OCI-LY3 (cell line): Measurements from ENCODE around the gene ZNF836.
A peak's percentile ranks its signal among the peaks of the same experiment; 100 is the strongest.

ENCODE experiments used
- H2AFZ ChIP-seq: fragments of 200-600, 300-600 bp; shearing (Covaris generic); 2 replicates; pipeline ENCODE4 v1.6.0; 2014; ENCODE audit warnings: antibody characterized with exemption, low read depth, low read length
- H3K27ac ChIP-seq: fragments of 200-600, 300-600 bp; sonication (generic); 2 replicates; pipeline ENCODE4 v1.5.1; 2014; ENCODE audit warnings: mild to moderate bottlenecking, low read length, moderate library complexity, mixed read lengths
- H3K27me3 ChIP-seq: fragments of 200-600, 300-600 bp; sonication (generic); 2 replicates; pipeline ENCODE4 v1.6.1; 2014; ENCODE audit warnings: low read depth, low read length, mixed read lengths
- H3K36me3 ChIP-seq: fragments of 200-600, 300-600 bp; sonication (generic); replicated peaks from 2 replicates; pipeline ENCODE3; 2014; ENCODE audit warnings: low read depth, low read length, mixed read lengths
- H3K4me1 ChIP-seq: fragments of 300-600, 200-600 bp; sonication (generic); 2 replicates; pipeline ENCODE4 v1.6.1; 2014; ENCODE audit warnings: low read length, mixed read lengths
- H3K4me2 ChIP-seq: fragments of 200-600, 300-600 bp; sonication (generic); 2 replicates; pipeline ENCODE4 v1.6.1; 2014; ENCODE audit warnings: low read length, mixed read lengths
- H3K4me3 ChIP-seq: fragments of 300-600, 200-600 bp; sonication (generic); 2 replicates; pipeline ENCODE4 v1.5.1; 2014; ENCODE audit warnings: antibody characterized with exemption, mild to moderate bottlenecking, low read length, moderate library complexity
- H3K79me2 ChIP-seq: fragments of 300-600, 200-600 bp; shearing (Covaris generic); 2 replicates; pipeline ENCODE4 v1.6.1; 2014; ENCODE audit warnings: mild to moderate bottlenecking, low read length, mixed read lengths
- H3K9ac ChIP-seq: fragments of 300-600, 200-600 bp; shearing (Covaris generic); 2 replicates; pipeline ENCODE4 v1.6.0; 2014; ENCODE audit warnings: mild to moderate bottlenecking, low read length, moderate library complexity
- H3K9me3 ChIP-seq: fragments of 200-600, 300-600 bp; shearing (Covaris generic); 2 replicates; pipeline ENCODE4 v1.6.1; 2014; ENCODE audit warnings: low read length, mixed read lengths; ENCODE audit not compliant: insufficient read depth
- H4K20me1 ChIP-seq: fragments of 200-600, 300-600 bp; sonication (generic); 2 replicates; pipeline ENCODE4 v1.6.1; 2016; ENCODE audit warnings: low read length, mixed read lengths; ENCODE audit not compliant: insufficient read depth
- EZH2phosphoT487 ChIP-seq: fragments of 200-600 bp; shearing (Covaris generic); IDR thresholded peaks from 2 replicates; pipeline ENCODE4 v1.6.1; 2018; ENCODE audit warnings: antibody characterized with exemption, mixed run types, low read depth
- TF ChIP-seq, protein P1 (sequence below): fragments of 200-600, 300-600 bp; sonication (generic); IDR thresholded peaks from 2 replicates; pipeline ENCODE4 v1.5.1; 2014; ENCODE audit warnings: antibody characterized with exemption, low read length, low read depth

ZNF836 gene

DNA sequence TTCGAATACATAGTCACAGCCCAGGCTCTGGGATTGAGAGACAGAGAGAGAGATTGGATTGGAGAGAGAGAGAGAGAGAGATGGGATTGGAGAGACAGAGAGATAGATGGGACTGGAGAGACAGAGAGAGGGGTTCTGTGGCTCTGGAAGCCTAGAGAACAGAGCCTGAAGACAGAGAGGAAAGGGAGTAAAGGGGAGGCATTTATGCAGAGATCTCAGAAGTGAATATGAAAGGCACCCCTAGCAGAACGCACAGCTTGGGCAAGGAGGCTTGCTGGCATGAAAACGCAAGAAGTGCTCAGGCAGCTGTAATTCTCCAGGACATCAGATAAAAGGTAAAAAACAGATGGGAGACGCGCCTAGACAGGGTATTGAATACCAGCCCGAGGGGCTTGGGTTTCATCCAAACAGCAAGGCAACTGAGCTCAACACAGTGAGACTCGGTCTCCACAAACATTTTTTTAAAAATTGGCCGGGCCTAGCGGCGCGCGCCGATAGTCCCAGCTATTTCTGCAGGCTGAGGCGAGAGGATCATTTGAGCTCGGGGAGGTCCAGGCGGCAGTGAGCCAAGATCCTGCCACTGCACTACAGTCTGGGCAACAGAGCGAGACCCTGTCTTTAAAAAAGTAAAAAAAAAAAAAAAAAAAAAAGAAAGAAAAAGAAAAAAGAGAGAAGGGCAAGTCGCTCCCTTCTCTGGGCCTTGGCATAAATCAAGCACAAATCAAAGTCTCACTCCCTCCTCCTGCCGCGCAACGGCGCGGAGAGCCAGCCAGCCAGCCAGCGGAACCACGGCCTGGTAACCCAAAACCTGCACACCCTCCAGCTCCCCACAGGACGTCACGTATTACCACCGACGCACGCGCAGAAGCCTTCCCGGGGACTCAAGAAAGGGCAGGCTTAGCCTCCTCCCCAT lies 17.7 kb upstream of the ZNF836 start:
- H2AFZ ChIP-seq, result peak overlapping the region; percentile 50; the same call in 1 of the 2 replicates
- TF ChIP-seq, protein P1, sequence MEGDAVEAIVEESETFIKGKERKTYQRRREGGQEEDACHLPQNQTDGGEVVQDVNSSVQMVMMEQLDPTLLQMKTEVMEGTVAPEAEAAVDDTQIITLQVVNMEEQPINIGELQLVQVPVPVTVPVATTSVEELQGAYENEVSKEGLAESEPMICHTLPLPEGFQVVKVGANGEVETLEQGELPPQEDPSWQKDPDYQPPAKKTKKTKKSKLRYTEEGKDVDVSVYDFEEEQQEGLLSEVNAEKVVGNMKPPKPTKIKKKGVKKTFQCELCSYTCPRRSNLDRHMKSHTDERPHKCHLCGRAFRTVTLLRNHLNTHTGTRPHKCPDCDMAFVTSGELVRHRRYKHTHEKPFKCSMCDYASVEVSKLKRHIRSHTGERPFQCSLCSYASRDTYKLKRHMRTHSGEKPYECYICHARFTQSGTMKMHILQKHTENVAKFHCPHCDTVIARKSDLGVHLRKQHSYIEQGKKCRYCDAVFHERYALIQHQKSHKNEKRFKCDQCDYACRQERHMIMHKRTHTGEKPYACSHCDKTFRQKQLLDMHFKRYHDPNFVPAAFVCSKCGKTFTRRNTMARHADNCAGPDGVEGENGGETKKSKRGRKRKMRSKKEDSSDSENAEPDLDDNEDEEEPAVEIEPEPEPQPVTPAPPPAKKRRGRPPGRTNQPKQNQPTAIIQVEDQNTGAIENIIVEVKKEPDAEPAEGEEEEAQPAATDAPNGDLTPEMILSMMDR, result no peak
- no peak for TF ChIP-seq EZH2phosphoT487

DNA sequence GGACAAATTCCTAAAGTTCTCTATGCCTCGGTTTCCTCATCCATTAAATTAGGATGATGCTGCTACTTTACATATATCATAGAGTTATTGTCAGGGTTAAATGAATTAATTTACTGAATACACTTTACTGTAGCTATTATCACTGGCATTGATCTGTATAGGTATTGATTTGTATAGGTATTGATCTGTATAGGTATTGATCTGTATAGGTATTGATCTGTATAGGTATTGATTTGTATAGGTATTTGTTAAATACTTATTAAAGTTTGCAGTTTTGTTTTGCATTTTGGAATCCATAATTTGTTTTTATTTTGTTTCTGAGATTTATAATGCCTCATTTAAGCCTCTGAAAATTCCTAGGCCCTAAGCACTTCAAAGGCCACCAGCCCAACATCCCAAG lies 16.0 kb upstream of the ZNF836 start:
- no peak overlapping the region for H3K9ac ChIP-seq
- TF ChIP-seq, protein P1, result no peak

More for the DNA sequence above, 17.7 kb upstream of the ZNF836 start:
- H3K4me1 ChIP-seq, result peaks cover 16% of the 10 kb centered on the region
- peak overlapping the region; percentile 87 for H3K9ac ChIP-seq
- H3K79me2 ChIP-seq, result peaks cover 49% of the 10 kb centered on the region
- peak overlapping the region; percentile 76 for H3K27ac ChIP-seq
- peaks cover 26% of the 10 kb centered on the region for H4K20me1 ChIP-seq
- no peaks in the 10 kb centered on the region for H3K9me3 ChIP-seq
- H3K27me3 ChIP-seq, result no peaks in the 10 kb centered on the region
- H3K4me2 ChIP-seq, result peak overlapping the region; percentile 83
- peaks cover 23% of the 10 kb centered on the region for H3K36me3 ChIP-seq
- H3K4me3 ChIP-seq, result peak overlapping the region; percentile 80

DNA sequence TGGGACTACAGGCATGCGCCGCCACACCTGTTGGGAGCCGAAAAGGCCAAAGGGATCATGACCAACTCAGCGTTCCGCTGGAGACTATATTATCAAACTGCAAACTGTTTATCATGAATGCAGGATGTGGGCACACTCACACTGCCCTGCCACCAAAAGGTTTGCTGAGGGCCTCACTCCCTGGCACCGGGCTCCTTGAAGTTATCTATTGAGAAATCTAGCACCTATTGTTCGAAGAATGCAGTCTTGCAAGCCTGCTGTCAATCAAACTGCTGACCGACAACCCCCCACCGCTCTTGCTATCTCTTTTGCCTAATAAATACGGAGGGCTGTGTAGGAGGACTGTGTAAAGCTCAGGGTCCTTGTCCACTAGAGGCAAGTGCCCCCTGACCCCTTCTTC lies 5.2 kb upstream of the ZNF836 start:
- Histone ChIP-seq H3K9ac (no peak overlapping the region), H3K27ac (no peak overlapping the region), H3K4me2 (no peak overlapping the region), H2AFZ (no peak overlapping the region), H3K36me3 (no peaks in the 10 kb centered on the region), H3K79me2 (no peaks in the 10 kb centered on the region), H3K27me3 (no peaks in the 10 kb centered on the region), H4K20me1 (no peaks in the 10 kb centered on the region), H3K4me1 (no peaks in the 10 kb centered on the region), H3K4me3 (no peak overlapping the region), H3K9me3 (peaks cover 6% of the 10 kb centered on the region; the same call in 1 of the 2 replicates)
- TF ChIP-seq, protein P1, result no peak
- no peak for TF ChIP-seq EZH2phosphoT487

More for the DNA sequence above, 16.0 kb upstream of the ZNF836 start:
- H3K27me3 ChIP-seq, result no peaks in the 10 kb centered on the region
- peaks cover 16% of the 10 kb centered on the region for H3K4me1 ChIP-seq
- peaks cover 32% of the 10 kb centered on the region for H3K79me2 ChIP-seq
- H2AFZ ChIP-seq, result no peak overlapping the region
- H3K4me2 ChIP-seq, result no peak overlapping the region
- no peak overlapping the region for H3K27ac ChIP-seq
- peaks cover 13% of the 10 kb centered on the region for H3K36me3 ChIP-seq
- no peak overlapping the region for H3K4me3 ChIP-seq
- no peaks in the 10 kb centered on the region for H3K9me3 ChIP-seq
- peaks cover 12% of the 10 kb centered on the region for H4K20me1 ChIP-seq

DNA sequence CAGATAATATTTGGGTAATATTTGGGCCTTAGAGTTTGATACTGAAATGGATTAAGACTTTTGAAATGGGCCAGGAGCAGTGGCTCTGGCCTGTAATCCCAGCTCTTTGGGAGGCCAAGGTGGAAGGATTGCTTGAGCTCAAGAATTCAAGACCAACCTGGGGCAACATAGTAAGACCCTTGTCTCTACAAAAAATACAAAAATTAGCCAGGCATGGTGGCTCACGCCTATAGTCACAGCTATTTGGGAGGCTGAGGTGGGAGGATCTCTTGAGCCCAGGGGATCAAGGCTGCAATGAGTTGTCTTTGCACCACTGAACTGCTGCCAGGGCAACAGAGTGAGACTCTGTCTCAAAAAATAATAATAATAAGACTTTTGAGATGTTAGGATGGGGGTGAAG lies 926 bp upstream of the ZNF836 start:
- Histone ChIP-seq H2AFZ (no peak overlapping the region), H3K79me2 (no peaks in the 10 kb centered on the region), H3K9me3 (peaks cover 18% of the 10 kb centered on the region; the same call in 1 of the 2 replicates), H3K4me1 (no peaks in the 10 kb centered on the region), H3K4me3 (no peak overlapping the region), H3K36me3 (no peaks in the 10 kb centered on the region), H3K4me2 (no peak overlapping the region), H3K27ac (no peak overlapping the region), H4K20me1 (no peaks in the 10 kb centered on the region), H3K9ac (no peak overlapping the region), H3K27me3 (no peaks in the 10 kb centered on the region)
- TF ChIP-seq, protein P1, result no peak
- TF ChIP-seq EZH2phosphoT487, result no peak
